HEK293 (cell line): Measurements from ENCODE around the gene TRMT10C.

Experiments used
- CTCF ChIA-PET: fragments of 350-600 bp; formaldehyde crosslinking; extraction: SDS; loops from one replicate; lab custom pipeline; 2021; ENCODE audit warnings: antibody characterized with exemption; lab: Yijun Ruan, JAX
- POLR2A ChIA-PET: fragments of 300-600 bp; formaldehyde crosslinking; extraction: SDS; loops from one replicate; lab custom pipeline; 2020; ENCODE audit warnings: antibody characterized with exemption, inconsistent platforms; lab: Yijun Ruan, JAX
- H3K27ac ChIP-seq: fragments of 200-500 bp; sonication (Bioruptor generic); 2 replicates; pipeline ENCODE4 v1.5.1; 2014; ENCODE audit warnings: low read depth, low read length, control low read depth, inconsistent platforms; ENCODE audit errors: extremely low read depth
- H3K36me3 ChIP-seq, 2 experiments: fragments of 200-500 bp in 1 of 2; sonication (Bioruptor generic) in 1 of 2; 1 replicate in 1 of 2; 2 replicates in 1 of 2; pipeline ENCODE4 v1.5.1; 2014 to 2017; ENCODE audit warnings: inconsistent platforms in 2 of 2, low read length in 2 of 2; ENCODE audit not compliant: control insufficient read depth in 2 of 2, insufficient read depth in 1 of 2
- H3K4me1 ChIP-seq: fragments of 200-500 bp; sonication (Bioruptor generic); 2 replicates; pipeline ENCODE4 v1.5.1; 2014; ENCODE audit warnings: mild to moderate bottlenecking, low read length, inconsistent platforms; ENCODE audit not compliant: control insufficient read depth, insufficient read depth
- H3K4me3 ChIP-seq: 2 replicates; pipeline ENCODE4 v1.5.1; 2011; ENCODE audit warnings: low read depth, mild to moderate bottlenecking, control low read depth, low read length, moderate library complexity
- H3K9me3 ChIP-seq: fragments of 200-500 bp; sonication (Bioruptor generic); 2 replicates; pipeline ENCODE4 v1.5.1; 2014; ENCODE audit warnings: low read depth, low read length, inconsistent platforms; ENCODE audit not compliant: control insufficient read depth, insufficient read depth
- GFI1B ChIP-seq: fragments of 450-650 bp; formaldehyde crosslinking; IDR thresholded peaks from 2 replicates; pipeline ENCODE4 v1.5.1; 2016; ENCODE audit warnings: missing biosample characterization, missing genetic modification characterization
- HIC1 ChIP-seq: fragments of 450-650 bp; formaldehyde crosslinking; IDR thresholded peaks from 2 replicates; pipeline ENCODE4 v1.5.1; 2016; ENCODE audit warnings: missing biosample characterization, missing genetic modification characterization
- SCRT1 ChIP-seq: fragments of 450-650 bp; formaldehyde crosslinking; IDR thresholded peaks from 2 replicates; pipeline ENCODE4 v1.5.1; 2016; ENCODE audit warnings: missing biosample characterization, missing genetic modification characterization, borderline replicate concordance
- ZBTB1 ChIP-seq: fragments of 450-650 bp; formaldehyde crosslinking; IDR thresholded peaks from 2 replicates; pipeline ENCODE4 v1.5.1; 2016; ENCODE audit warnings: missing biosample characterization, missing genetic modification characterization
- ZBTB17 ChIP-seq: fragments of 450-650 bp; formaldehyde crosslinking; IDR thresholded peaks from 2 replicates; pipeline ENCODE4 v1.5.1; 2016; ENCODE audit warnings: missing biosample characterization, missing genetic modification characterization
- ZFP37 ChIP-seq: fragments of 450-650 bp; formaldehyde crosslinking; IDR thresholded peaks from 2 replicates; pipeline ENCODE4 v1.5.1; 2016; ENCODE audit warnings: missing biosample characterization, missing genetic modification characterization
- ZNF23 ChIP-seq: fragments of 450-650 bp; formaldehyde crosslinking; IDR thresholded peaks from 2 replicates; pipeline ENCODE4 v1.5.1; 2016; ENCODE audit warnings: missing biosample characterization, missing genetic modification characterization, borderline replicate concordance
- ZNF266 ChIP-seq: fragments of 450-650 bp; formaldehyde crosslinking; IDR thresholded peaks from 2 replicates; pipeline ENCODE4 v1.5.1; 2016; ENCODE audit warnings: missing biosample characterization, missing genetic modification characterization, low read depth
- ZNF529 ChIP-seq: fragments of 450-650 bp; formaldehyde crosslinking; IDR thresholded peaks from 2 replicates; pipeline ENCODE4 v1.5.1; 2017; ENCODE audit warnings: missing genetic modification characterization, missing biosample characterization; ENCODE audit not compliant: insufficient replicate concordance
- ZNF549 ChIP-seq: fragments of 450-650 bp; IDR thresholded peaks from 2 replicates; pipeline ENCODE4 v1.5.1; 2018; ENCODE audit warnings: missing biosample characterization, missing genetic modification characterization, mild to moderate bottlenecking, inconsistent platforms, moderate library complexity
- ZNF707 ChIP-seq: fragments of 450-650 bp; formaldehyde crosslinking; IDR thresholded peaks from 2 replicates; pipeline ENCODE4 v1.5.1; 2016; ENCODE audit warnings: missing biosample characterization, missing genetic modification characterization
- ZNF747 ChIP-seq: fragments of 450-650 bp; formaldehyde crosslinking; IDR thresholded peaks from 2 replicates; pipeline ENCODE4 v1.5.1; 2016; ENCODE audit warnings: missing biosample characterization, missing genetic modification characterization
- ZNF837 ChIP-seq: fragments of 450-650 bp; formaldehyde crosslinking; IDR thresholded peaks from 2 replicates; pipeline ENCODE4 v1.5.1; 2016; ENCODE audit warnings: missing biosample characterization, missing genetic modification characterization
- ZSCAN18 ChIP-seq: fragments of 450-650 bp; formaldehyde crosslinking; IDR thresholded peaks from 2 replicates; pipeline ENCODE4 v1.5.1; 2016; ENCODE audit warnings: missing biosample characterization, missing genetic modification characterization

The TRMT10C gene

GRCh38 chr3:101615525-101615924 is 53.9 kb downstream of the TRMT10C start:
- ChIA-PET CTCF (no interaction called here), POLR2A (no interaction called here)
- Histone ChIP-seq H3K4me1 (no peaks in the 10 kb centered on the region), H3K36me3 (no peaks in the 10 kb centered on the region), H3K27ac (no peak overlapping the region), H3K4me3 (no peak overlapping the region), H3K9me3 (no peaks in the 10 kb centered on the region)
- TF ChIP-seq ZNF529 (tag by site-specific recombination) (no peak), ZNF23 (no peak), GFI1B (tag by site-specific recombination) (no peak), ZFP37 (no peak), ZNF837 (tag by site-specific recombination) (no peak), ZNF747 (no peak), ZBTB1 (no peak), ZBTB17 (no peak), HIC1 (tag by site-specific recombination) (no peak), ZNF549 (tag by site-specific recombination) (no peak), ZNF707 (tag by site-specific recombination) (no peak), ZSCAN18 (tag by site-specific recombination) (no peak), SCRT1 (tag by site-specific recombination) (no peak), ZNF266 (tag by site-specific recombination) (no peak)
